Heart right ventricle (tissue), 16 donors: ENCODE measurements around the gene FBXO8. TPM values are rescaled to one million over a fixed set of nuclear protein-coding genes. Genes with fewer than 3 reads are reported as not detected.

ENCODE experiments used
- ATAC-seq, 8 donors: fragments of 200-7000 bp; cut with Tn5 transposase; one replicate each; pipeline ENCODE4 v1.9.1; 2020; ENCODE audit warnings: mild to moderate bottlenecking in 8 of 8, moderate library complexity in 8 of 8, moderate number of reproducible peaks in 1 of 8
- DNase-seq, 2 donors: peaks; one replicate each; pipeline ENCODE4 v3.0.0-alpha.2; 2020
- H3K27ac ChIP-seq, 10 donors: fragments of 200-600 bp; sonication (generic) in 2 of 10; one replicate each; pipeline versions ENCODE4 v1.5.0 to v1.8.0; 2020 to 2022; ENCODE audit warnings: mild to moderate bottlenecking in 3 of 10
- H3K27me3 ChIP-seq, 7 donors: fragments of 200-600 bp; one replicate each; pipeline ENCODE4 v1.8.0; 2021 to 2022; ENCODE audit warnings: mild to moderate bottlenecking in 2 of 7
- H3K36me3 ChIP-seq, 9 donors: fragments of 200-600 bp; sonication (generic) in 1 of 9; one replicate each; pipeline versions ENCODE4 v1.5.0 to v1.8.0; 2020 to 2022; ENCODE audit warnings: mild to moderate bottlenecking in 2 of 9
- H3K4me1 ChIP-seq, 9 donors: fragments of 200-600 bp; sonication (generic) in 1 of 9; one replicate each; pipeline versions ENCODE4 v1.5.0 to v1.8.0; 2020 to 2022; ENCODE audit warnings: mild to moderate bottlenecking in 4 of 9
- H3K4me3 ChIP-seq, 10 donors: fragments of 200-600 bp; sonication (generic) in 2 of 10; one replicate each; pipeline versions ENCODE4 v1.5.0 to v1.8.0; 2020 to 2022; ENCODE audit warnings: mild to moderate bottlenecking in 7 of 10, moderate library complexity in 2 of 10
- H3K9me3 ChIP-seq, 11 donors: fragments of 200-600 bp in 10 of 11; sonication (generic) in 2 of 11; one replicate each; pipeline versions ENCODE4 v1.5.0 to v1.8.0; 2013 to 2022; ENCODE audit warnings: mild to moderate bottlenecking in 2 of 11, control low read depth in 1 of 11, moderate library complexity in 1 of 11
- WGBS, 2 donors: extraction: QIAGEN DNeasy Blood & Tissue Kit; methylation state at CpG; one replicate each; pipeline ENCODE4 v1.1.7; 2013; ENCODE audit warnings: inconsistent platforms in 1 of 2; 5-methylcytosine and 5-hydroxymethylcytosine counted together
- intact Hi-C, 10 donors: fragments of 100-400 bp; cut with DNase I; formaldehyde crosslinking; loops; one replicate each; pipeline versions ENCODE4 v1.11.1 to v1.14.2; 2022
- polyA plus RNA-seq, 2 donors: library from polyadenylated mRNA; stranded (reverse); fragments of 200-250 nt; gene quantifications; one replicate each; pipeline ENCODE4 v1.2.3, GENCODE V29; 2013
- total RNA-seq, 10 donors: library from RNA; stranded (reverse); fragmentation: NEBNext Ultra II Directional in 3 of 10; extraction: Animal tissue kit (Norgen Biotek cat#: 25700) in 3 of 10; gene quantifications; one replicate each; pipeline versions ENCODE4 v1.2.1 to v1.2.4, GENCODE V29; 2021 to 2023
- TF ChIP-seq, protein P1 (sequence below), 9 donors: fragments of 200-600 bp; sonication (generic) in 2 of 9; IDR thresholded peaks; one replicate each; pipeline versions ENCODE4 v1.5.0 to v1.8.0; 2021 to 2022; ENCODE audit warnings: antibody characterized with exemption in 9 of 9, mild to moderate bottlenecking in 5 of 9, moderate library complexity in 1 of 9
- donor health status: Arrhythmogenic right ventricular cardiomyopathy.
- donor health status: ischemic (EF 13 %, LVEDD 7.1; RV severe dilation, severe dysfunction).
- donor health status: healthy with polysubstance abuse.
- donor health status: DM: no; HTN: yes; CAD: no.
- donor health status: DM: no; HTN: no; CAD: no.
- donor health status: ischemic (EF 25% LVEDD 6.9; RV normal size, moderate dysfunction).
- donor health status: ischemic (EF 25% LVEDD 5.7; RV mildly dilated, moderate dysfunction).
- donor health status: healthy.
- donor health status: DM: yes; HTN: yes; CAD: no.
- donor health status: Ischemic cardiomyopathy.
- donor health status: ischemic (EF 35%, LVEDD 5.7; RV mildly dilated, moderate dysfunction).
- donor health status: nonischemic (EF 11% LVEDD 7.7; RV severe dilation, severe dysfunction).
- donor health status: DM: yes; HTN: yes; CAD: no.
- donor health status: PGD.
- donor health status: ischemic (EF 29% LVEDD 5.4; RV normal size, mild dysfunction).
- donor health status: nonischemic (EF 23%, LVEDD 6.1; RV moderate dilation, normal function).

FBXO8 gene
- total and polyA plus RNA-seq, 12 donors = 18.3 to 40.0 (median 27.4) TPM

DNA sequence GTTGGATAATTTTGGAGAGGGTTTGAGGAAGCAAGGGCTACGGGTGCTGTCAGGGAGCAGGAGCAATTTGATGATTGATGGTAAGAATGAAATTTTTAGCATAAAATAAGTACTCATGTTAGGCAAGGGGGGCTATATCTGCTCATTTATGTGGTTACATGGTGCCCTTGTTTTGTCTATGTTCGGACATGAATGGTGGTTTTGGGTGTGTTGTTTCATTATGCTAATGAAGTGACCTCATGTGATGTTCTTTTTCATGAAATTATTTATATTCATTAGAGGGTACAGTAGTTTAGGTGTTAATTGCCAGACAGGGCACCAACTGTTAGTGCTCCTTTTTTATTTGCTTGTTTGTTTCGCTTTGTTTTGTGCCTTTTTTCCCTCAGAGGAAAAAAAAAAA, 29.5 kb upstream of the FBXO8 start:
- Histone ChIP-seq H3K27me3 (no peaks in the 10 kb centered on the region), H3K36me3 (peaks cover 0 to 91% (median 10%) of the 10 kb centered on the region in 9 donors), H3K4me3 (no peak overlapping the region), H3K9me3 (no peaks in the 10 kb centered on the region), H3K4me1 (no peaks in the 10 kb centered on the region), H3K27ac (no peak overlapping the region)
- no peak for ATAC-seq
- TF ChIP-seq, protein P1, sequence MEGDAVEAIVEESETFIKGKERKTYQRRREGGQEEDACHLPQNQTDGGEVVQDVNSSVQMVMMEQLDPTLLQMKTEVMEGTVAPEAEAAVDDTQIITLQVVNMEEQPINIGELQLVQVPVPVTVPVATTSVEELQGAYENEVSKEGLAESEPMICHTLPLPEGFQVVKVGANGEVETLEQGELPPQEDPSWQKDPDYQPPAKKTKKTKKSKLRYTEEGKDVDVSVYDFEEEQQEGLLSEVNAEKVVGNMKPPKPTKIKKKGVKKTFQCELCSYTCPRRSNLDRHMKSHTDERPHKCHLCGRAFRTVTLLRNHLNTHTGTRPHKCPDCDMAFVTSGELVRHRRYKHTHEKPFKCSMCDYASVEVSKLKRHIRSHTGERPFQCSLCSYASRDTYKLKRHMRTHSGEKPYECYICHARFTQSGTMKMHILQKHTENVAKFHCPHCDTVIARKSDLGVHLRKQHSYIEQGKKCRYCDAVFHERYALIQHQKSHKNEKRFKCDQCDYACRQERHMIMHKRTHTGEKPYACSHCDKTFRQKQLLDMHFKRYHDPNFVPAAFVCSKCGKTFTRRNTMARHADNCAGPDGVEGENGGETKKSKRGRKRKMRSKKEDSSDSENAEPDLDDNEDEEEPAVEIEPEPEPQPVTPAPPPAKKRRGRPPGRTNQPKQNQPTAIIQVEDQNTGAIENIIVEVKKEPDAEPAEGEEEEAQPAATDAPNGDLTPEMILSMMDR (IDR thresholded peaks at IDR 0.05) = no peak
- no peak for DNase-seq
- intact Hi-C loops = loop anchor here in 5 of 10 donors (10.0 kb wide), 4 partner anchors 78 to 998 kb away; no protein-coding TSS in a partner anchor
- WGBS, 2 donors = 95 to 99% methylated on average over 3 of the region's 3 CpGs

- no peak overlapping the region for H3K27ac ChIP-seq
- no peak for ATAC-seq
- 86 to 92% methylated on average over 4 of the region's 4 CpGs for WGBS, 2 donors
- no peaks in the 10 kb centered on the region for H3K9me3 ChIP-seq
- TF ChIP-seq, protein P1 (IDR thresholded peaks at IDR 0.05) = no peak
- DNase-seq = no peak
- H3K36me3 ChIP-seq = peaks cover 0 to 100% (median 22%) of the 10 kb centered on the region in 9 donors
- H3K4me1 ChIP-seq = no peaks in the 10 kb centered on the region
- H3K4me3 ChIP-seq = no peak overlapping the region
- intact Hi-C loops = no loop called here
- H3K27me3 ChIP-seq = no peaks in the 10 kb centered on the region
Observed at GRCh38 chr4:174307694-174308093, 24.2 kb upstream of the FBXO8 start.

DNA sequence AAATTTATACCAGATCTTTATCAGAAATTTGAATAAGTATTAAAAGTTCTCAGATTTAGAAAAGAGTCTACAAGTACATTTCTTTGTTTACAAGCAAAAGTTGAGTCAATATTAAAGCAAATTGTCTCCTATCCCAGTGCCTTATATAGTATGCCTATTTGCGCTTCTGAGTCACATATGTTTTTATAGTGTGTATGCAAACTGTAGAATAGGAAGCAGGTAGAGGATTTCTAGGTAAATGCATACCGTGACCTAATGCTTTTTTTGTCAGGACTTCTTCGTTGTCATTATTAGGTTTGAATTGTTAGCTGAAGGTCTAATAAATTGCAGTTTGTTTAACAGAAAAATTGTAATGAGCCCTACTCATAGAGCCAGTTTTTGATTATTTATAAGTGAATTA, 22.5 kb upstream of the FBXO8 start:
- ATAC-seq = no peak
- Histone ChIP-seq H3K27me3 (no peaks in the 10 kb centered on the region), H3K9me3 (no peaks in the 10 kb centered on the region), H3K4me3 (no peak overlapping the region), H3K4me1 (no peaks in the 10 kb centered on the region), H3K36me3 (peaks cover 0 to 100% (median 27%) of the 10 kb centered on the region in 9 donors), H3K27ac (no peak overlapping the region)
- 97 to 98% methylated on average over 3 of the region's 3 CpGs for WGBS, 2 donors
- TF ChIP-seq, protein P1 (IDR thresholded peaks at IDR 0.05) = no peak
- no peak for DNase-seq
- intact Hi-C loops = no loop called here

DNA sequence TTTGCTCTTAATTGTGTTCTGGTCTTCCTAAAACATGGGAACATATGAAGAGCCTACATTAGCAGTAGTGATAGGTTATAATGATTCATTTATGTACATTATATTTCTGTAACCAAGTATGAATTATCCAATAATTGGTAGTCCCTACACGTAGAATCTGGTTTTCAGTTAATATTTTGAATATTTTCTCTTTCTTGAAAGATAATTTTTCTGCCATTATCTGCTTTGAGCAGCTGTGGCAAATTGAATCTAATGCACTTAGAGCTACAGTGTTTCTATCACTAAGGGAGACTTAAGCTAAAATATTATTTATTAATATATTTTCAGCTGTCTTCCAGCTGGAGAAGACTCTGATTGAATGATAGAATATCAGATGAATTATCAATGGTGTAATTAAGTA, 21.2 kb upstream of the FBXO8 start:
- ATAC-seq (no peak), DNase-seq (no peak)
- 93 to 95% methylated on average over 1 of the region's 1 CpG for WGBS, 2 donors
- H3K27ac ChIP-seq = no peak overlapping the region
- no peaks in the 10 kb centered on the region for H3K4me1 ChIP-seq
- H3K4me3 ChIP-seq = no peak overlapping the region
- TF ChIP-seq, protein P1 (IDR thresholded peaks at IDR 0.05) = no peak
- intact Hi-C loops = no loop called here
- H3K36me3 ChIP-seq = peaks cover 0 to 100% (median 38%) of the 10 kb centered on the region in 9 donors
- H3K27me3 ChIP-seq = no peaks in the 10 kb centered on the region
- H3K9me3 ChIP-seq = no peaks in the 10 kb centered on the region
